Ascending aorta (tissue), 2 donors: ENCODE results near the gene HS6ST1. TPM values are rescaled to one million over a fixed set of nuclear protein-coding genes. Genes with fewer than 3 reads are reported as not detected.
A peak's percentile ranks its signal among the peaks of the same experiment; 100 is the strongest.

Source experiments
- DNase-seq, 2 donors: peaks; one replicate each; pipeline ENCODE4 v3.0.0-alpha.2; 2019; ENCODE audit warnings: low spot score in 2 of 2
- H3K27ac ChIP-seq, 2 donors: fragments of 200-600 bp; sonication (generic); one replicate each; pipeline ENCODE4 v1.5.1; 2016 to 2017; ENCODE audit warnings: mild to moderate bottlenecking in 1 of 2
- H3K27me3 ChIP-seq: fragments of 200-600 bp; sonication (generic); one replicate; pipeline ENCODE4 v1.5.1; 2017
- H3K36me3 ChIP-seq, 2 donors: fragments of 200-600 bp; sonication (generic); one replicate each; pipeline ENCODE4 v1.5.1; 2016
- H3K4me1 ChIP-seq, 2 donors: fragments of 200-600 bp; sonication (generic); one replicate each; pipeline ENCODE4 v1.5.1; 2016 to 2017; ENCODE audit warnings: mild to moderate bottlenecking in 1 of 2
- H3K4me3 ChIP-seq, 2 donors: fragments of 200-600 bp; sonication (generic); one replicate each; pipeline ENCODE4 v1.5.1; 2016 to 2017; ENCODE audit warnings: mild to moderate bottlenecking in 1 of 2
- H3K9me3 ChIP-seq, 2 donors: fragments of 200-600 bp; sonication (generic); one replicate each; pipeline ENCODE4 v1.5.1; 2016
- CTCF ChIP-seq, 3 experiments: fragments of 200-600 bp in 2 of 3; fragments of 450-650 bp in 1 of 3; sonication (generic) in 2 of 3; IDR thresholded peaks; one replicate each; pipeline ENCODE4 v1.5.1; 2016 to 2019; ENCODE audit warnings: antibody characterized with exemption in 3 of 3, mild to moderate bottlenecking in 1 of 3, moderate library complexity in 1 of 3
- intact Hi-C: fragments of 100-400 bp; cut with DNase I; formaldehyde crosslinking; loops from one replicate; pipeline ENCODE4 v1.15.1; 2023
- total RNA-seq: library from RNA; depleted of rRNA; stranded (reverse); fragments of >200 nt; gene quantifications from one replicate; pipeline ENCODE4 v1.1.0, GENCODE V29; 2016

Gene HS6ST1
- total RNA-seq, 1 donor from 2014 or later = 42.7 TPM

- no peak for DNase-seq
- no peak overlapping the region for H3K4me3 ChIP-seq
- H3K4me1 ChIP-seq = peaks cover 10 to 33% of the 10 kb centered on the region in 2 donors
- intact Hi-C loops = loop anchor here (10.0 kb wide), 1 partner anchor 118 kb away; no protein-coding TSS in a partner anchor
- H3K36me3 ChIP-seq = no peaks in the 10 kb centered on the region
- no peaks in the 10 kb centered on the region for H3K27me3 ChIP-seq
- TF ChIP-seq CTCF (IDR thresholded peaks at IDR 0.05) = no peak
- H3K27ac ChIP-seq = peak overlapping the region; percentile 68 to 81
- H3K9me3 ChIP-seq = no peaks in the 10 kb centered on the region
These were observed 16.0 kb downstream of the HS6ST1 start for GRCh38 chr2:128302744-128303067.

GRCh38 chr2:128302011-128302743 is 16.5 kb downstream of the HS6ST1 start:
- no peak for TF ChIP-seq CTCF (IDR thresholded peaks at IDR 0.05)
- H3K9me3 ChIP-seq = no peaks in the 10 kb centered on the region
- peak overlapping the region in 1 of 2 donors; percentile 16 for H3K4me3 ChIP-seq
- H3K27ac ChIP-seq = peak overlapping the region; percentile 68 to 81
- H3K4me1 ChIP-seq = peaks cover 10 to 33% of the 10 kb centered on the region in 2 donors
- no peak for DNase-seq
- H3K27me3 ChIP-seq = no peaks in the 10 kb centered on the region
- H3K36me3 ChIP-seq = no peaks in the 10 kb centered on the region
- intact Hi-C loops = loop anchor here (10.0 kb wide), 1 partner anchor 117 kb away; no protein-coding TSS in a partner anchor

- no peak for TF ChIP-seq CTCF (IDR thresholded peaks at IDR 0.05)
- DNase-seq = peak in 1 of 2 donors; percentile 85
- no peaks in the 10 kb centered on the region for H3K27me3 ChIP-seq
- no peaks in the 10 kb centered on the region for H3K36me3 ChIP-seq
- H3K4me3 ChIP-seq = peak overlapping the region in 1 of 2 donors; percentile 16
- no peaks in the 10 kb centered on the region for H3K9me3 ChIP-seq
- peak overlapping the region; percentile 68 to 81 for H3K27ac ChIP-seq
- peaks cover 10 to 30% of the 10 kb centered on the region in 2 donors for H3K4me1 ChIP-seq
- intact Hi-C loops = loop anchor here (2.0 to 10.0 kb wide), 2 partner anchors 21 to 117 kb away; no protein-coding TSS in a partner anchor
These were observed 17.1 kb downstream of the HS6ST1 start for GRCh38 chr2:128301501-128301966.

GRCh38 chr2:128301021-128301420 is 17.6 kb downstream of the HS6ST1 start:
- peaks cover 10 to 27% of the 10 kb centered on the region in 2 donors for H3K4me1 ChIP-seq
- no peak for TF ChIP-seq CTCF (IDR thresholded peaks at IDR 0.05)
- peak overlapping the region in 1 of 2 donors; percentile 16 for H3K4me3 ChIP-seq
- no peaks in the 10 kb centered on the region for H3K9me3 ChIP-seq
- DNase-seq = no peak
- H3K36me3 ChIP-seq = no peaks in the 10 kb centered on the region
- H3K27me3 ChIP-seq = no peaks in the 10 kb centered on the region
- peak overlapping the region; percentile 68 to 81 for H3K27ac ChIP-seq
- intact Hi-C loops = loop anchor here (2.0 to 10.0 kb wide), 2 partner anchors 22 to 116 kb away; no protein-coding TSS in a partner anchor

GRCh38 chr2:128300151-128301020 is 18.3 kb downstream of the HS6ST1 start:
- intact Hi-C loops = loop anchor here (2.0 to 10.0 kb wide), 2 partner anchors 22 to 116 kb away; no protein-coding TSS in a partner anchor
- Histone ChIP-seq H3K9me3 (no peaks in the 10 kb centered on the region), H3K4me1 (peaks cover 6 to 21% of the 10 kb centered on the region in 2 donors), H3K4me3 (no peak overlapping the region), H3K27me3 (no peaks in the 10 kb centered on the region), H3K27ac (peak overlapping the region; percentile 68 to 81), H3K36me3 (no peaks in the 10 kb centered on the region)
- no peak for TF ChIP-seq CTCF (IDR thresholded peaks at IDR 0.05)
- DNase-seq = no peak
